Colonic mucosa (tissue), 4 donors: Measurements from ENCODE around the gene C16orf95. TPM values are rescaled to one million over a fixed set of nuclear protein-coding genes. Genes with fewer than 3 reads are reported as not detected.

Source experiments
- DNase-seq: peaks from one replicate; pipeline ENCODE4 v3.0.0-alpha.2; 2020
- H3K27ac ChIP-seq: fragments of 200-600 bp; one replicate; pipeline ENCODE4 v1.8.0; 2021
- H3K27me3 ChIP-seq: fragments of 200-600 bp; one replicate; pipeline ENCODE4 v1.8.0; 2021
- H3K36me3 ChIP-seq: fragments of 200-600 bp; one replicate; pipeline ENCODE4 v1.8.0; 2021
- H3K4me1 ChIP-seq: fragments of 200-600 bp; one replicate; pipeline ENCODE4 v1.8.0; 2021; ENCODE audit warnings: mild to moderate bottlenecking
- H3K4me3 ChIP-seq: fragments of 200-600 bp; one replicate; pipeline ENCODE4 v1.8.0; 2021
- H3K9ac ChIP-seq, 2 donors: one replicate each; pipeline ENCODE4 v1.7.0; 2013; ENCODE audit warnings: control low read depth in 2 of 2, low read depth in 2 of 2, low read length in 2 of 2
- H3K9me3 ChIP-seq: fragments of 200-600 bp; one replicate; pipeline ENCODE4 v1.8.0; 2021
- intact Hi-C: fragments of 100-400 bp; cut with DNase I; formaldehyde crosslinking; loops from one replicate; pipeline ENCODE4 v1.14.1; 2022
- total RNA-seq, 2 donors: library from RNA; stranded (reverse); fragmentation: NEBNext Ultra II Directional in 1 of 2; extraction: Animal tissue kit (Norgen Biotek cat#: 25700) in 1 of 2; gene quantifications; one replicate each; pipeline ENCODE4 v1.2.1, GENCODE V29; 2021
- TF ChIP-seq, protein P1 (sequence below): fragments of 200-600 bp; IDR thresholded peaks from one replicate; pipeline ENCODE4 v1.8.0; 2022; ENCODE audit warnings: antibody characterized with exemption, mild to moderate bottlenecking
- donor health status: healthy.
- donor health status: DM: no; HTN: no; CAD: no.
- donor health status: DM: no; HTN: no; CAD: no.

C16orf95 gene
- total RNA-seq, 2 donors from 2014 or later, result 5.0 to 9.7 TPM

DNA sequence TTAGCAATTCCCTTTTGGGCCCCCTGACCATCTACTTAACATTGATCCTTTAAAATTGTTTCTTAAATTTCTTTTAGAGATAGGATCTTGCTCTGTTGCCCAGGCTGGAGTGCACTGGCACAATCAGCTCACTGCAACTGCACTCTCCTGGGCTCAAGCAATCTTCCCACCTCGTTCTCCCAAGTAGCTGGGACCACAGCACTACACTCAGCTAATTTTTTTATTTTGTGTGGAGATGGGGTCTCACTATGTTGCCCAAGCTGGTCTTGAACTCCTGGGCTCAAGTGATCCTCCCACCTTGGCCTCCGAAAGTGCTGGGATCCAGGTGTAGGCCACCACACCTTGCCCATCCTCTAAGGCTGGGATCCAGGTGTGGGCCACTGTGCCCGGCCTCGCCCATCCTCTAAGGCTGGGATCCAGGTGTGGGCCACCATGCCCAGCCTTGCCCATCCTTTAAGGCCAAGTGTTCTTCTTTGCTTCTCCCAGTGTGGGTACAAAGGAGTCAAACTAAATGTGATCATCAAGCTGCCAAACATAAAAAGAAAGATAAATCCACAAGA, 13.2 kb downstream of the C16orf95 start:
- intact Hi-C loops, result no loop called here
- Histone ChIP-seq H3K9me3 (no peaks in the 10 kb centered on the region), H3K4me1 (no peaks in the 10 kb centered on the region), H3K27ac (no peak overlapping the region), H3K4me3 (no peak overlapping the region), H3K9ac (no peak overlapping the region), H3K36me3 (no peaks in the 10 kb centered on the region), H3K27me3 (no peaks in the 10 kb centered on the region)
- no peak for DNase-seq
- TF ChIP-seq, protein P1, sequence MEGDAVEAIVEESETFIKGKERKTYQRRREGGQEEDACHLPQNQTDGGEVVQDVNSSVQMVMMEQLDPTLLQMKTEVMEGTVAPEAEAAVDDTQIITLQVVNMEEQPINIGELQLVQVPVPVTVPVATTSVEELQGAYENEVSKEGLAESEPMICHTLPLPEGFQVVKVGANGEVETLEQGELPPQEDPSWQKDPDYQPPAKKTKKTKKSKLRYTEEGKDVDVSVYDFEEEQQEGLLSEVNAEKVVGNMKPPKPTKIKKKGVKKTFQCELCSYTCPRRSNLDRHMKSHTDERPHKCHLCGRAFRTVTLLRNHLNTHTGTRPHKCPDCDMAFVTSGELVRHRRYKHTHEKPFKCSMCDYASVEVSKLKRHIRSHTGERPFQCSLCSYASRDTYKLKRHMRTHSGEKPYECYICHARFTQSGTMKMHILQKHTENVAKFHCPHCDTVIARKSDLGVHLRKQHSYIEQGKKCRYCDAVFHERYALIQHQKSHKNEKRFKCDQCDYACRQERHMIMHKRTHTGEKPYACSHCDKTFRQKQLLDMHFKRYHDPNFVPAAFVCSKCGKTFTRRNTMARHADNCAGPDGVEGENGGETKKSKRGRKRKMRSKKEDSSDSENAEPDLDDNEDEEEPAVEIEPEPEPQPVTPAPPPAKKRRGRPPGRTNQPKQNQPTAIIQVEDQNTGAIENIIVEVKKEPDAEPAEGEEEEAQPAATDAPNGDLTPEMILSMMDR, result no peak

DNA sequence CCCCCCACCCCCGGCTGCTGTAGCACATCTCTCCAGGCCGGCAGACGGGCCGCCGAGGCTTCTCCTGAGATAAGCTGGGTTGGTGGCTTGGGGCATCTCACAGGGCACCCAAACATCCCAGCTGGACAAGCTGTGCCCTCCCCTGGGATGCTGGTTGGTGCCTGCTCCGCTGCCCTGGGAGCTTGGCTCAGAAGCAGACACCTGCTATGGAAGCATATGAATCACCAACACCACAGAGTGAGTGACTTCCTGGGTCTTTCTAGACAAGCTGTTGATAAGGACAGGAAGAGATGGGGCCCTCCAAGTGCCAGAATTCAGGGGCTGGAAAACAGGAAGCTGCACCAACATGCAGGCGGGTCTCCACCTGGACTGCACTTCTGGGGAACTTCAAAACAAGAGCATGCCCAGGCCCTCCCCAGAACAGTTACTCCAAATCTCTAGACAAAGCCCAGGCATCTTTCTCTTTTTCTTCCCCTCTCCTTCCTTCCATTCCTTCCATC, 13.7 kb downstream of the C16orf95 start:
- Histone ChIP-seq H3K36me3 (no peaks in the 10 kb centered on the region), H3K4me1 (no peaks in the 10 kb centered on the region), H3K27ac (no peak overlapping the region), H3K4me3 (no peak overlapping the region), H3K9me3 (no peaks in the 10 kb centered on the region), H3K9ac (no peak overlapping the region), H3K27me3 (no peaks in the 10 kb centered on the region)
- TF ChIP-seq, protein P1, result no peak
- intact Hi-C loops, result no loop called here
- no peak for DNase-seq

DNA sequence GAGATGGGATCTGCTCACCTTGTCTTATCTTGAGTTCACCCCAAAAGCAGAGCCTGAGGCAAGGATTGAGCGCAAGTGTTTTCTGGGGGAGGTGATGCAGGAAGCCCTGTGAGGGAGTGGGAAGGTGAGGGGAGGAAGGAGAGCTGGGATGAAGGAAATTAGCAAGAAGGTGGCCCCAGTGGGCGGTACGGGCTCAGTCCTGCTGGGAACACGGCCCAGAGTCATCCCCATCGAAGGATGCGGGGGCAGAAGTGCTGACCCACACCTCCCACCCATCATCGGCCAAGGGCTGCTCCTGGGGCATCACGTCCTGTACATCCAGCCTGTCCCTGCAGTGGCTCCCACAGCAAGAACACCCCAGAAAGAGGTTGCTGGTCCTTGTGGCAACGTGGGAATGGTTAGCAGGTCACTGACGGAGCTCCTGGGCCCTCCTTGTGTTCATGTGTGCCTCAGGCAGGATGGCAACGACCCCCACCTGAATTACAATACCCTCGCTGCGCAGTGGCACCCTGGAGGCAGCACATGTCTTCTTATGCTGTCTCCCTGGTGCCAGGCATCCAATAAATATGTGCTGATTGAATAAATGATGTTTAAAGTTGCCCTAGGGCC, 18.2 kb downstream of the C16orf95 start:
- no peaks in the 10 kb centered on the region for H3K9me3 ChIP-seq
- no peak overlapping the region for H3K4me3 ChIP-seq
- TF ChIP-seq, protein P1, result no peak
- no peak for DNase-seq
- no peaks in the 10 kb centered on the region for H3K4me1 ChIP-seq
- intact Hi-C loops, result no loop called here
- no peak overlapping the region for H3K27ac ChIP-seq
- H3K36me3 ChIP-seq, result no peaks in the 10 kb centered on the region
- H3K9ac ChIP-seq, result no peak overlapping the region
- H3K27me3 ChIP-seq, result no peaks in the 10 kb centered on the region

DNA sequence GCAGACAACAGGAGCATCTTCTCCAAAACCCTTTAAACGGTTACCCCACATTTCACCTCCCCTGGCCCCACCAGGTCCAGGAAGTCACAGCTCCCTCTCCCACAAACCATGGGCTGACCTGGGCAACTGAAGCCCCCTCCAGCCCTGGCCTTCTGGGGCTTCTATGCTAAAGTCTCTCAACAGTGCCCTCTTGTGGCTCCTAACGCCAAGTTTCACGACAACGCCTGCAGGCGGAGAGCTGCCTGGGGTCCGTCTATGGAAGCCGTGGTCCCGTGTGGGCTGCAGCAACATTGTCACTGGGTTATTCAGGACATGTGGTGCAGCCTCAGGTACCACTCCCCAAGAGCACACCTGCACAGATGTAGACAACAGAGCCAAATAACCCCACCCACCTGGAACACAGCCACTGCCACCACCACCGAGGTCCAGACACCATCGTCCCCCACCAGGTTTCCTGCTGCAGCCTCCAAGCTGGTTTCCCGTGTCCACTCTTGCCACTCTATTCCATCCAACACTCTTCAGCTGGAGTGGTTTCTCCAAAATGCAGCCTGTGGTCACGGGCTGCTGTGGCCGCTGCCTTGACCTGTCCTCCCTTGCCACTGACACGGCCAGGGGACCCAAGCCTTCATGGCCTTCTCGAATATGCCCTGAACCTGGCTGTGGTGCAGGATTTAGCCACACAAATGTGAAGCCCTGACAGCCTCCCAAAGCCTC, 19.1 kb downstream of the C16orf95 start:
- Histone ChIP-seq H3K27me3 (no peaks in the 10 kb centered on the region), H3K9me3 (no peaks in the 10 kb centered on the region), H3K36me3 (no peaks in the 10 kb centered on the region), H3K4me3 (no peak overlapping the region), H3K9ac (no peak overlapping the region), H3K27ac (no peak overlapping the region), H3K4me1 (no peaks in the 10 kb centered on the region)
- TF ChIP-seq, protein P1, result peak; percentile 26
- DNase-seq, result no peak
- intact Hi-C loops, result no loop called here

DNA sequence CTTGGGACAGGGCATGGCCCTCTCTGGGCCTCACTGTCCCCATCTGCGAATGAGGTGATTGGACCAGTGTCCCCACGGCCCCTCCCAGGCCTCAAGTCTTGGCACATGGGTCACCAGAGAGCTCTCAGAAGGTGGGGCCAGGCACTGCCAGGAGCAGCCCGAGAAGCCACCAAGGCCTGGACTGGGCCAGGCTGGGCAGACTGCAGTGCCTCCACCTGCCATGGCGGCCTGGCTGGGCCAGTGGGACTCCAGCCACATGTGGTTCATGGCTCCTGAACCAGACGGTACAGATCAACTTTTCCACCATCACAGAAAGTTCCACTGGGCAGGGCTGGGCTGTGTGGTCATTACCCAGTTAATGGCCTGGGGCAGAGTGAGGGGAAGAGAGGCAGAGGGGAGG, 19.8 kb downstream of the C16orf95 start:
- Histone ChIP-seq H3K9ac (no peak overlapping the region), H3K4me3 (no peak overlapping the region), H3K36me3 (no peaks in the 10 kb centered on the region), H3K4me1 (no peaks in the 10 kb centered on the region), H3K27me3 (no peaks in the 10 kb centered on the region), H3K27ac (no peak overlapping the region), H3K9me3 (no peaks in the 10 kb centered on the region)
- TF ChIP-seq, protein P1, result no peak
- intact Hi-C loops, result no loop called here
- DNase-seq, result no peak
